Effector memory CD4-positive, alpha-beta T cell (primary cell): ENCODE data around the gene TRIM62.

Source experiments
- DNase-seq, 3 donors: peaks; one replicate each; pipeline ENCODE4 v3.0.0-alpha.2; 2020
- H3K27ac ChIP-seq: 2 replicates; pipeline ENCODE4 v1.7.0; 2013; ENCODE audit warnings: mild to moderate bottlenecking, low read length, moderate library complexity; ENCODE audit not compliant: insufficient read depth, poor library complexity, severe bottlenecking
- H3K27me3 ChIP-seq: replicated peaks from 2 replicates; pipeline ENCODE4 v1.7.0; 2013; ENCODE audit warnings: mild to moderate bottlenecking, low read length; ENCODE audit not compliant: insufficient read depth, control insufficient read depth, poor library complexity, severe bottlenecking
- H3K36me3 ChIP-seq: 2 replicates; pipeline ENCODE4 v1.7.0; 2013; ENCODE audit warnings: mild to moderate bottlenecking, low read length, moderate library complexity; ENCODE audit not compliant: control insufficient read depth, insufficient read depth
- H3K4me1 ChIP-seq: 2 replicates; pipeline ENCODE4 v1.7.0; 2013; ENCODE audit warnings: low read length, mild to moderate bottlenecking; ENCODE audit not compliant: control insufficient read depth, insufficient read depth, poor library complexity, severe bottlenecking
- H3K4me3 ChIP-seq: 2 replicates; pipeline ENCODE4 v1.7.0; 2013; ENCODE audit warnings: low read length, low read depth, mild to moderate bottlenecking; ENCODE audit not compliant: insufficient read depth, poor library complexity, severe bottlenecking
- H3K9me3 ChIP-seq: 2 replicates; pipeline ENCODE4 v1.7.0; 2013; ENCODE audit warnings: mild to moderate bottlenecking, low read length, moderate library complexity; ENCODE audit not compliant: control insufficient read depth

The TRIM62 gene

DNA sequence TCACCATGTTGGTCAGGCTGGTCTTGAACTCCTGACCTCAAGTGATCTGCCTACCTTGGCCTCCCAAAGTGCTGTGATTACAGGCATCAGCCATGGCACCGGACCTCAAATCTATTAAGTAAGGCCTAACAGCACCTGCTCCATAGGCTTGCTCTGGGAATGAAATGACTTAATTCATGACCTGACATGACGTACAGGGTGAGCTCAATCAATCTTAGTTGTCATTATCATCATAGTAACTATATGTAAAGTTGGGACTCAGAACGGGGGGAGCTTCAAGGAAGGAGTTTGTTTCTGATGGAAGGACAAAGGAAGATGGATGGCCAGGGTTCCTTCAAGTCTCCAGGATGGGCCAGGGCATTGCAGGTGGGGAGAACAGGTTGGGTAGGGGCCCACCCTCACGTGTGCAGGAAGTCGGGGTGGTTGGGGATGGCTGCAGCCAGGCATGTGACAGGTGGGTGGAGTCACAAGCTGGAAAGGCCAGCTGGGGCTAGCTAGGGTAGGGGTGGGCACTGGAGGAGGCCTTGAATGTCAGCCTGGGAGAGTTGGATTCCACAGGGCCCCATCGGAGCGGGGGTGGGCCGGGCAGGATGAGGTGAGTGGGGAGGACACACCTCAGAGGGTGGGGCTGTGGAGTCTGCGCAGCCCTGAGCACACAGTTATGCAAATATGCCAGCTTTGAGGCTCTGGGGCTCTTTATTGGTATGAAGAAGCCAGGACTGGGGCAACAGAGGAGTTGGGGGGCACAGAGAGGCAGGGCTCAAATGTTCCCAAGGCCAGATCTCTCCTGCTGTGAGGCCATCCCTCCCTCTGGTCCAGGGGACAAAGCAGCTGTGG lies 9.6 kb downstream of the TRIM62 start:
- DNase-seq: no peak
- Histone ChIP-seq H3K4me1 (no peaks in the 10 kb centered on the region), H3K27me3 (no peaks in the 10 kb centered on the region), H3K9me3 (no peaks in the 10 kb centered on the region), H3K27ac (no peak overlapping the region), H3K36me3 (peaks cover 10% of the 10 kb centered on the region), H3K4me3 (no peak overlapping the region)

GRCh38 chr1:33170351-33171274 lies 11.2 kb downstream of the TRIM62 start:
- H3K36me3 ChIP-seq: peaks cover 11% of the 10 kb centered on the region
- H3K27me3 ChIP-seq: no peaks in the 10 kb centered on the region
- no peak overlapping the region for H3K27ac ChIP-seq
- DNase-seq: no peak
- H3K9me3 ChIP-seq: no peaks in the 10 kb centered on the region
- H3K4me3 ChIP-seq: no peak overlapping the region
- no peaks in the 10 kb centered on the region for H3K4me1 ChIP-seq

- no peak for DNase-seq
Observed at GRCh38 chr1:33169290-33170055, 12.4 kb downstream of the TRIM62 start.

DNA sequence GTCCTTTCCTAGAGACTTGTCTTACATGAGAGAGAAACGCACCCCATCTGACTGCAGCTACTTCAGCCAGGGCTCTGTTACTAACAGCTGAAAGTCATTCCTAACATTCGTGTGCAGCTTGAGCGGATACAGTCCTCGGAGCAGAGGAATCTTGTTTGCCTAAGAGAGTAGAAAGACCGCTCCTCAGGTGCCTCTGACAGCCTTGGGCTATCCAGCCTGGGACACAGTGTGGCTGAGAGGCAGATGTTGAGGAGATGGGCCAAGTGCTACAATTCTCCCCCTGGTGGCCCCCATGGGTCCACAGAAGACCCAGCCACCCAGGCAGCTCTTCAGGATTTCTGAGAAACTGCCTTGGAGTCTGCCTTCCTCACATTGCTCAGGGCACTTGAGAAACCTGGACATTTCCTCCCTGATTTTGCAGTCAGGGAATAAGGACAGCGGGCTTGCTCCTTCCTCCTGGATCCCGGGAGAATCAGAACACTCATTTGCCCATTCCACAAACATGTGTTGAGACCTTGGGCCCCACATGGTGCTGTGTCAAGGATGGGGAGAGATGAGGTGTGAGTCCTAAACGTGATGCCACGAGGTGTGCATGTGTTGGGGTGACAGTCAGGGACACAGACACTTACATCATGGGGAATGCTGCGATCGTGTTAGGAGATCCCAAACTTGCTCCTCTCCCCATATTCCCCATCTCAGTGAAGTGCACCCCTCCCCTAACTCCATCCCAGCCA lies 13.1 kb downstream of the TRIM62 start:
- Histone ChIP-seq H3K4me3 (no peak overlapping the region), H3K9me3 (no peaks in the 10 kb centered on the region), H3K4me1 (no peaks in the 10 kb centered on the region), H3K27me3 (no peaks in the 10 kb centered on the region), H3K27ac (no peak overlapping the region), H3K36me3 (peaks cover 23% of the 10 kb centered on the region)
- no peak for DNase-seq

More at GRCh38 chr1:33169290-33170055, 12.4 kb downstream of the TRIM62 start:
- Histone ChIP-seq H3K27ac (no peak overlapping the region), H3K4me3 (no peak overlapping the region), H3K27me3 (no peaks in the 10 kb centered on the region), H3K36me3 (peaks cover 15% of the 10 kb centered on the region), H3K4me1 (no peaks in the 10 kb centered on the region), H3K9me3 (no peaks in the 10 kb centered on the region)

DNA sequence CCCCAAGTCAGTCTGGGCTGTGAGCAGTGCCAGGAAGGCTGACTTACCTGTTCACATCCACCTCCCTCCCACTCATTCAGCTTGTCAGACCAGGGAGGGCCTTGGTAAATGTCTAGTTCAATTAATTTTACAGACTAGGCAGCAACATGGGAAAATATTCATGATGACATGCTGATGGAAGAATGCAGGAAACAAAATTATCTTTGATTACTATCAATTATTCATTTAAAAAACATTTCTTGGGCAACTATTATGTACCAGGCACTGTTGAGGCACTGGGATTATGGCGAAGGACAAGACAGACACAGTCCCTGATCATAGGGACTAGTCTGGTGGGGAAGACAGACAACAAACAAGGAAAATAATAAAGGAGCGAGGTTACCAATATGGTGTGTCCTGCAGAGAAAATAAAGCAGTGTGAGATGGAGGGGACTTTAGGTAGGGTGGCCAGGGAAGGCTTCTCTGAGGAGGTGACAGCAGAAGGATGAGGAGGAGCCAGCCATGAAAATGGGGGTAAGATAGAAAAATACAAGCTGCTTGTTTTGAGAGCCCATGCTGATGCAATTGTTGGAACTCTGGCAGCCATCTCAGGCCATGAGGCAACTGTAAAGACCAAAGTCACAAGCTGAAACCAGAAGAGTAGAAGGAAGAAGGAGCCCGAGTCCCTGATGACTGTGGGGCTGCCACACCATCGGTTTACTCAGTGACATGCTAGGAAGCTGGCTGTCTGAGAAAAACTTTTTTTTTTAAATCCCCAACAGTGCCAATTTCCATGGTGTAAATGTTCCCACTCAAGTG lies 14.0 kb downstream of the TRIM62 start:
- Histone ChIP-seq H3K9me3 (no peaks in the 10 kb centered on the region), H3K4me3 (no peak overlapping the region), H3K36me3 (peaks cover 24% of the 10 kb centered on the region), H3K4me1 (no peaks in the 10 kb centered on the region), H3K27me3 (no peaks in the 10 kb centered on the region), H3K27ac (no peak overlapping the region)
- DNase-seq: no peak

DNA sequence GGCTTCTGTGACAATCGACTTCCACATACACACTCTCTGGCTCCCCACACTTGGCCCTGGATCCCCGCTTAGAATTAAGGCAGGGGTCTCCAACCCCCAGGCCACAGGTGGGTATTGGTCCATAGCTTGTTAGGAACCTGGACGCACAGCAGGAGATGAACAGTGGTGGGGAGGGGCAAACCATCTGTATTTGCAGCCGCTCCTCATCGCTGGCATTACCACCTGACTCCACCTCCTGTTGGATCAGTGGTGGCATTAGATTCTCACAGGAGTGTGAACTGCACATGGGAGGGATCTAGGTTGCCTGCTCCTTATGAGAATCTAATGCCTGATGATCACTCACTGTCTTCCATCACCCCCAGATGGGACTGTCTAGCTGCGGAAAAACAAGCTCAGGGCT lies 16.0 kb downstream of the TRIM62 start:
- H3K4me1 ChIP-seq: no peaks in the 10 kb centered on the region
- no peaks in the 10 kb centered on the region for H3K27me3 ChIP-seq
- no peak overlapping the region for H3K27ac ChIP-seq
- peaks cover 24% of the 10 kb centered on the region for H3K36me3 ChIP-seq
- no peak overlapping the region for H3K4me3 ChIP-seq
- H3K9me3 ChIP-seq: no peaks in the 10 kb centered on the region
- DNase-seq: no peak

- H3K27me3 ChIP-seq: no peaks in the 10 kb centered on the region
Observed at GRCh38 chr1:33165209-33165608, 16.6 kb downstream of the TRIM62 start.

GRCh38 chr1:33163621-33164519 lies 18.0 kb downstream of the TRIM62 start:
- H3K36me3 ChIP-seq: peaks cover 30% of the 10 kb centered on the region
- H3K4me1 ChIP-seq: no peaks in the 10 kb centered on the region
- no peaks in the 10 kb centered on the region for H3K9me3 ChIP-seq
- H3K4me3 ChIP-seq: no peak overlapping the region
- no peak for DNase-seq
- no peaks in the 10 kb centered on the region for H3K27me3 ChIP-seq
- H3K27ac ChIP-seq: no peak overlapping the region

More at GRCh38 chr1:33165209-33165608, 16.6 kb downstream of the TRIM62 start:
- Histone ChIP-seq H3K36me3 (peaks cover 24% of the 10 kb centered on the region), H3K27ac (no peak overlapping the region), H3K4me1 (no peaks in the 10 kb centered on the region), H3K9me3 (no peaks in the 10 kb centered on the region), H3K4me3 (no peak overlapping the region)
- DNase-seq: no peak
